Loucy (cell line): Measurements from ENCODE around the gene CEP63.

Experiments
- H2AFZ ChIP-seq: fragments of 200-600 bp; sonication (generic); 2 replicates; pipeline ENCODE4 v1.6.0; 2016; ENCODE audit warnings: antibody characterized with exemption, mild to moderate bottlenecking, low read length, moderate library complexity
- H3F3A ChIP-seq: fragments of 200-600 bp; 2 replicates; pipeline ENCODE4 v1.6.0; 2016; ENCODE audit warnings: antibody characterized with exemption, low read depth, mild to moderate bottlenecking
- H3K27me3 ChIP-seq: fragments of 200-600 bp; sonication (generic); 2 replicates; pipeline ENCODE4 v1.6.1; 2014; ENCODE audit warnings: low read length, mild to moderate bottlenecking; ENCODE audit not compliant: insufficient read depth, poor library complexity, severe bottlenecking
- H3K36me3 ChIP-seq: fragments of 200-600 bp; sonication (generic); 2 replicates; pipeline ENCODE4 v1.6.1; 2016; ENCODE audit warnings: low read length; ENCODE audit not compliant: insufficient read depth
- H3K4me1 ChIP-seq: fragments of 200-600 bp; sonication (generic); 2 replicates; pipeline ENCODE4 v1.5.1; 2014; ENCODE audit warnings: low read length, mild to moderate bottlenecking; ENCODE audit not compliant: insufficient read depth, poor library complexity, severe bottlenecking
- H3K4me2 ChIP-seq: fragments of 200-600 bp; sonication (generic); 2 replicates; pipeline ENCODE4 v1.6.0; 2014; ENCODE audit warnings: antibody characterized with exemption, low read length, low read depth, mild to moderate bottlenecking; ENCODE audit not compliant: poor library complexity, severe bottlenecking
- H3K4me3 ChIP-seq: fragments of 200-600 bp; sonication (generic); 2 replicates; pipeline ENCODE4 v1.5.1; 2014; ENCODE audit warnings: low read length, mild to moderate bottlenecking, mixed read lengths; ENCODE audit not compliant: poor library complexity, severe bottlenecking
- H3K79me2 ChIP-seq: fragments of 200-600 bp; sonication (generic); 2 replicates; pipeline ENCODE4 v1.6.1; 2014; ENCODE audit warnings: low read length; ENCODE audit not compliant: insufficient read depth
- H3K9ac ChIP-seq: fragments of 200-600 bp; sonication (generic); 2 replicates; pipeline ENCODE4 v1.6.0; 2014; ENCODE audit warnings: mild to moderate bottlenecking, low read depth, low read length, moderate library complexity; ENCODE audit not compliant: poor library complexity, severe bottlenecking
- H3K9me2 ChIP-seq: fragments of 200-600 bp; sonication (generic); replicated peaks from 2 replicates; pipeline ENCODE4 v1.6.1; 2016; ENCODE audit warnings: low read depth, low read length, mixed read lengths
- H3K9me3 ChIP-seq: fragments of 200-600 bp; sonication (generic); 2 replicates; pipeline ENCODE4 v1.6.1; 2014; ENCODE audit warnings: mild to moderate bottlenecking, antibody characterized with exemption, low read length, low read depth; ENCODE audit not compliant: insufficient read depth
- H4K20me1 ChIP-seq: fragments of 200-600 bp; sonication (generic); 2 replicates; pipeline ENCODE4 v1.6.0; 2014; ENCODE audit warnings: antibody characterized with exemption, low read length, mild to moderate bottlenecking; ENCODE audit not compliant: insufficient read depth, poor library complexity, severe bottlenecking
- EZH2phosphoT487 ChIP-seq: fragments of 200-600 bp; IDR thresholded peaks from 2 replicates; pipeline ENCODE4 v1.6.1; 2018; ENCODE audit warnings: antibody characterized with exemption, mild to moderate bottlenecking, moderate library complexity, borderline replicate concordance
- TF ChIP-seq, protein P1 (sequence below): fragments of 200-600 bp; sonication (generic); conservative IDR thresholded peaks from 2 replicates; pipeline ENCODE4 v1.5.1; 2014; ENCODE audit warnings: mild to moderate bottlenecking, antibody characterized with exemption, low read length

The CEP63 gene

DNA sequence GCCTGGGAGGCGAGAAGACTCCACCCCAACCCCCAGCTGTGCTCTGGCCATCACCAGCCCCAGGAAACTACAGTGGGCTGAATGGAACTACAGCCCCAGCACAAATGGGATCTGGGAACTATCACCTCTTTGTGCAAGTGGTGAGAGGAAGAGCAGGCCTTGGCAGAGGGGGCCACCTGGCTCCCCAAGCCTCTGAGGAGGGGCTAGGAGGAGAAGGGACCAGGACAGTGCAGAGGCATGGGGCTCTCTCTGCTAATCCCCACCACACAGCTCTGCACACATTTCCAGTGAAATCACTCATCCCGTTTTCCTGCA, 133.4 kb downstream of the CEP63 start:
- Histone ChIP-seq H3K79me2 (no peaks in the 10 kb centered on the region), H3K4me1 (no peaks in the 10 kb centered on the region), H2AFZ (no peak overlapping the region), H3K4me2 (no peak overlapping the region), H3F3A (no peaks in the 10 kb centered on the region), H3K9ac (no peak overlapping the region), H4K20me1 (no peaks in the 10 kb centered on the region), H3K4me3 (no peak overlapping the region), H3K27me3 (no peaks in the 10 kb centered on the region), H3K36me3 (no peaks in the 10 kb centered on the region), H3K9me3 (no peaks in the 10 kb centered on the region), H3K9me2 (no peaks in the 10 kb centered on the region)
- TF ChIP-seq, protein P1, sequence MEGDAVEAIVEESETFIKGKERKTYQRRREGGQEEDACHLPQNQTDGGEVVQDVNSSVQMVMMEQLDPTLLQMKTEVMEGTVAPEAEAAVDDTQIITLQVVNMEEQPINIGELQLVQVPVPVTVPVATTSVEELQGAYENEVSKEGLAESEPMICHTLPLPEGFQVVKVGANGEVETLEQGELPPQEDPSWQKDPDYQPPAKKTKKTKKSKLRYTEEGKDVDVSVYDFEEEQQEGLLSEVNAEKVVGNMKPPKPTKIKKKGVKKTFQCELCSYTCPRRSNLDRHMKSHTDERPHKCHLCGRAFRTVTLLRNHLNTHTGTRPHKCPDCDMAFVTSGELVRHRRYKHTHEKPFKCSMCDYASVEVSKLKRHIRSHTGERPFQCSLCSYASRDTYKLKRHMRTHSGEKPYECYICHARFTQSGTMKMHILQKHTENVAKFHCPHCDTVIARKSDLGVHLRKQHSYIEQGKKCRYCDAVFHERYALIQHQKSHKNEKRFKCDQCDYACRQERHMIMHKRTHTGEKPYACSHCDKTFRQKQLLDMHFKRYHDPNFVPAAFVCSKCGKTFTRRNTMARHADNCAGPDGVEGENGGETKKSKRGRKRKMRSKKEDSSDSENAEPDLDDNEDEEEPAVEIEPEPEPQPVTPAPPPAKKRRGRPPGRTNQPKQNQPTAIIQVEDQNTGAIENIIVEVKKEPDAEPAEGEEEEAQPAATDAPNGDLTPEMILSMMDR: no peak
- no peak for TF ChIP-seq EZH2phosphoT487

DNA sequence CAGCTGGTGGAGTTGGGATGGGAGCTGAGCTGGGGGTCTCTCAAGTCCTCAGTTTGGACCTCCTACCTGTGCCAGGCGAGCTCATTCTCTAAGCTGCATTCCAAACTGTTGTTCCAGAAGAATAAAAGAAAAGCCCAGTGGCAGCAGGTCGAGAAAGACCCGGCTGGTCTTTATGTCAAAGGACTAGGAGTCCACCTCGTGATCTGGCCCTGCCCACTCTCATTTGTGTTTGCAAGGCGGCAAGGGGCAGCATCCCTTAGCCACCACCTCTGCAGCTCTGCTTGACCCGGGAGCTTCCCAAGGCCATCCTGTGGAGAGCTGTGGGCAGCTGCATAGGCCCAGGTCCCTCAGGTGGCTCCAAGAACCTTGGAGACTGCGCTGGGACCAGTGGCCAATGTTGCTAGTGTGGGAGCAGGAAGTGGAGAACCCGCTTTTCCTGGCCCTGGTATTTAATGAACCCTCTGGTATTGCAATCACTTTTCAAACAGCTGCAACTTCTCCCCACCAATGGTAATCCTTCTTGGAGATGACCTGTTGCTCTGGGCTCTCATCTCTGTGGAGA, 134.1 kb downstream of the CEP63 start:
- Histone ChIP-seq H3K9ac (no peak overlapping the region), H3K79me2 (no peaks in the 10 kb centered on the region), H2AFZ (no peak overlapping the region), H3K36me3 (no peaks in the 10 kb centered on the region), H3K9me3 (no peaks in the 10 kb centered on the region), H3K4me3 (no peak overlapping the region), H3K4me2 (no peak overlapping the region), H4K20me1 (no peaks in the 10 kb centered on the region), H3K9me2 (no peaks in the 10 kb centered on the region), H3F3A (no peaks in the 10 kb centered on the region), H3K27me3 (no peaks in the 10 kb centered on the region), H3K4me1 (no peaks in the 10 kb centered on the region)
- TF ChIP-seq, protein P1: no peak
- no peak for TF ChIP-seq EZH2phosphoT487

DNA sequence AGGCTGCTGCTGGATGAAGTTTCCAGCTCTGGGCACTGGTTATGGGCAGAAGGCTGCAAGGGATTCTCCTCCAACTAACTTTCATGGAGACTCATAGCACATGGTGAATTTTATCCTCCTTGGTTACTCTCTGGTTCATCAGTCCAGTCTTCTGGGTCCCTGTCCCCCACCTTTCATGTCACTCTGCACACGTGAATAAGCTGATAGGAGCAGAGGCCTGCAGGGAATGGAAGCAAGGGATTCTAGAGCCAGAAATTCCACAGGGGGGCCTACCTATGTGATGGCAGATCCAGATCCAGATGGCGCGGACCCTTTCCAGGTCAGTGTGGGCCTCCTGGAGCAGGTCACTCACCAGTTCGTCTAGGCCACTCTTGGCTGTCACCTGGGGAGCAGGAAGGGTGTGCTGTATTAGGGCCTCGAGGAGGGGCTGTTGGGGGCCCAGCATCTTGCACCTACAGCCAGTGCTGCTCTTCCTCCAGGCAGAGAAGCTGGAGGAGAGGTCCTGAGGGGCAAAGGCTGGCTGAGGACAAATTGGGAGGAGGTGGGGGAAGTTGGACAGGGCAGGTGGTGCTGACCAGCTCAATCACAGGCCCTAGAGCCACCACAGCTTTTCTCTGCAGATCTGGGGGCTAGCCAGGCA, 134.7 kb downstream of the CEP63 start:
- Histone ChIP-seq H3K9me2 (no peaks in the 10 kb centered on the region), H4K20me1 (no peaks in the 10 kb centered on the region), H3K36me3 (no peaks in the 10 kb centered on the region), H3K4me1 (no peaks in the 10 kb centered on the region), H3K9me3 (no peaks in the 10 kb centered on the region), H3K79me2 (no peaks in the 10 kb centered on the region), H2AFZ (no peak overlapping the region), H3F3A (no peaks in the 10 kb centered on the region), H3K9ac (no peak overlapping the region), H3K4me2 (no peak overlapping the region), H3K4me3 (no peak overlapping the region), H3K27me3 (no peaks in the 10 kb centered on the region)
- TF ChIP-seq, protein P1: no peak
- TF ChIP-seq EZH2phosphoT487: no peak
